Liver (tissue), 9 donors: ENCODE data around the gene MCF2L. TPM values are rescaled to one million over a fixed set of nuclear protein-coding genes. Genes with fewer than 3 reads are reported as not detected.

Experiments
- DNase-seq: peaks from one replicate; pipeline ENCODE4 v3.0.0-alpha.2; 2017; ENCODE audit warnings: low spot score
- H3K27ac ChIP-seq, 2 donors: one replicate each; pipeline ENCODE4 v1.7.0; 2013; ENCODE audit warnings: inconsistent platforms in 2 of 2, low read length in 2 of 2, control low read depth in 1 of 2, low read depth in 1 of 2, mild to moderate bottlenecking in 1 of 2
- H3K27me3 ChIP-seq, 4 donors: one replicate each; pipeline versions ENCODE4 v1.6.1 to v1.7.0; 2013; ENCODE audit warnings: low read length in 3 of 4, inconsistent platforms in 1 of 4, mild to moderate bottlenecking in 1 of 4, moderate library complexity in 1 of 4; ENCODE audit not compliant: control insufficient read depth in 4 of 4, insufficient read depth in 4 of 4
- H3K36me3 ChIP-seq, 4 donors: one replicate each; pipeline versions ENCODE4 v1.6.1 to v1.7.0; 2013; ENCODE audit warnings: low read length in 3 of 4, mild to moderate bottlenecking in 3 of 4, low read depth in 1 of 4, moderate library complexity in 1 of 4; ENCODE audit not compliant: control insufficient read depth in 4 of 4, insufficient read depth in 3 of 4
- H3K4me1 ChIP-seq, 4 donors: one replicate each; pipeline versions ENCODE4 v1.6.1 to v1.7.0; 2013; ENCODE audit warnings: low read length in 3 of 4, mild to moderate bottlenecking in 3 of 4, moderate library complexity in 1 of 4; ENCODE audit not compliant: control insufficient read depth in 4 of 4, insufficient read depth in 4 of 4
- H3K4me3 ChIP-seq, 3 donors: one replicate each; pipeline versions ENCODE4 v1.6.1 to v1.7.0; 2013; ENCODE audit warnings: low read length in 3 of 3, control low read depth in 1 of 3, low read depth in 1 of 3, mild to moderate bottlenecking in 1 of 3
- H3K9ac ChIP-seq, 2 donors: one replicate each; pipeline ENCODE4 v1.7.0; 2013; ENCODE audit warnings: low read length in 2 of 2, mild to moderate bottlenecking in 2 of 2, moderate library complexity in 2 of 2, control low read depth in 1 of 2, low read depth in 1 of 2
- H3K9me3 ChIP-seq, 4 donors: one replicate each; pipeline versions ENCODE4 v1.6.1 to v1.7.0; 2013; ENCODE audit warnings: low read length in 3 of 4; ENCODE audit not compliant: control insufficient read depth in 4 of 4
- ATF3 ChIP-seq: IDR thresholded peaks from 2 replicates; pipeline ENCODE4 v1.6.1; 2016; ENCODE audit warnings: antibody characterized with exemption
- CTCF ChIP-seq: fragments of 150-350 bp; IDR thresholded peaks from 2 replicates; pipeline ENCODE4 v1.5.1; 2017; ENCODE audit warnings: improper control_type of control experiment, low read depth, low read length; ENCODE audit not compliant: missing input control
- EGR1 ChIP-seq, 2 donors: IDR thresholded peaks; 2 replicates each; pipeline ENCODE4 v1.6.1; 2016 to 2018; ENCODE audit warnings: antibody characterized with exemption in 2 of 2, low read depth in 2 of 2
- FOXA1 ChIP-seq: IDR thresholded peaks from 2 replicates; pipeline ENCODE4 v1.6.1; 2016; ENCODE audit warnings: antibody characterized with exemption
- FOXA2 ChIP-seq: IDR thresholded peaks from 2 replicates; pipeline ENCODE4 v1.6.1; 2016; ENCODE audit warnings: antibody characterized with exemption
- GABPA ChIP-seq, 2 donors: IDR thresholded peaks in 1 of 2; conservative IDR thresholded peaks in 1 of 2; 2 replicates each; pipeline ENCODE4 v1.6.1; 2016; ENCODE audit warnings: antibody characterized with exemption in 2 of 2, mild to moderate bottlenecking in 1 of 2, moderate library complexity in 1 of 2
- HNF4A ChIP-seq, 2 donors: conservative IDR thresholded peaks; 2 replicates each; pipeline ENCODE4 v1.6.1; 2016; ENCODE audit warnings: antibody characterized with exemption in 2 of 2, mild to moderate bottlenecking in 2 of 2
- HNF4G ChIP-seq: IDR thresholded peaks from 2 replicates; pipeline ENCODE4 v1.6.1; 2016; ENCODE audit warnings: antibody characterized with exemption
- JUND ChIP-seq, 2 donors: IDR thresholded peaks; 2 replicates each; pipeline ENCODE4 v1.6.1; 2016; ENCODE audit warnings: antibody characterized with exemption in 2 of 2
- MAX ChIP-seq: IDR thresholded peaks from 2 replicates; pipeline ENCODE4 v1.6.1; 2016; ENCODE audit warnings: antibody characterized with exemption
- NR2F2 ChIP-seq: IDR thresholded peaks from 2 replicates; pipeline ENCODE4 v1.6.1; 2016; ENCODE audit warnings: antibody characterized with exemption
- RAD21 ChIP-seq, 2 donors: IDR thresholded peaks; 2 replicates each; pipeline ENCODE4 v1.6.1; 2016; ENCODE audit warnings: antibody characterized with exemption in 2 of 2, mild to moderate bottlenecking in 2 of 2
- RXRA ChIP-seq, 2 donors: IDR thresholded peaks; 2 replicates each; pipeline ENCODE4 v1.6.1; 2017 to 2018; ENCODE audit warnings: antibody characterized with exemption in 2 of 2, mild to moderate bottlenecking in 1 of 2
- SP1 ChIP-seq: IDR thresholded peaks from 2 replicates; pipeline ENCODE4 v1.6.1; 2018; ENCODE audit warnings: antibody characterized with exemption, mild to moderate bottlenecking
- TAF1 ChIP-seq: conservative IDR thresholded peaks from 2 replicates; pipeline ENCODE4 v1.6.1; 2016; ENCODE audit warnings: antibody characterized with exemption, mild to moderate bottlenecking
- YY1 ChIP-seq: IDR thresholded peaks from 2 replicates; pipeline ENCODE4 v1.6.1; 2016; ENCODE audit warnings: antibody characterized with exemption, mild to moderate bottlenecking
- ZBTB33 ChIP-seq: IDR thresholded peaks from 2 replicates; pipeline ENCODE4 v1.6.1; 2016; ENCODE audit warnings: antibody characterized with exemption
- WGBS: extraction: QIAGEN DNeasy Blood & Tissue Kit; methylation state at CpG from one replicate; pipeline ENCODE4 v1.1.7; 2013; 5-methylcytosine and 5-hydroxymethylcytosine counted together
- polyA plus RNA-seq, 2 donors: library from polyadenylated mRNA; stranded (reverse) in 1 of 2; unstranded in 1 of 2; fragments of 200-250 nt in 1 of 2; fragments of >200 nt in 1 of 2; fragmentation: Nextera tagmentation in 1 of 2; extraction: Ambion mirVana in 1 of 2; gene quantifications; one replicate each; pipeline versions ENCODE4 v1.2.1 to v1.2.3, GENCODE V29; 2013 to 2015
- total RNA-seq, 2 donors: library from RNA; depleted of rRNA; stranded (reverse); fragments of >200 nt; gene quantifications; one replicate each; pipeline ENCODE4 v1.2.3, GENCODE V29; 2014
- TF ChIP-seq, protein P1 (sequence below): IDR thresholded peaks from 2 replicates; pipeline ENCODE4 v1.6.1; 2016; ENCODE audit warnings: antibody characterized with exemption, mild to moderate bottlenecking
- donor health status: healthy.
- donor health status: healthy.
- donor health status: healthy.
- donor health status: healthy.
- donor health status: healthy.

MCF2L gene
- total and polyA plus RNA-seq, 4 donors: 2.9 to 12.8 (median 7.1) TPM

DNA sequence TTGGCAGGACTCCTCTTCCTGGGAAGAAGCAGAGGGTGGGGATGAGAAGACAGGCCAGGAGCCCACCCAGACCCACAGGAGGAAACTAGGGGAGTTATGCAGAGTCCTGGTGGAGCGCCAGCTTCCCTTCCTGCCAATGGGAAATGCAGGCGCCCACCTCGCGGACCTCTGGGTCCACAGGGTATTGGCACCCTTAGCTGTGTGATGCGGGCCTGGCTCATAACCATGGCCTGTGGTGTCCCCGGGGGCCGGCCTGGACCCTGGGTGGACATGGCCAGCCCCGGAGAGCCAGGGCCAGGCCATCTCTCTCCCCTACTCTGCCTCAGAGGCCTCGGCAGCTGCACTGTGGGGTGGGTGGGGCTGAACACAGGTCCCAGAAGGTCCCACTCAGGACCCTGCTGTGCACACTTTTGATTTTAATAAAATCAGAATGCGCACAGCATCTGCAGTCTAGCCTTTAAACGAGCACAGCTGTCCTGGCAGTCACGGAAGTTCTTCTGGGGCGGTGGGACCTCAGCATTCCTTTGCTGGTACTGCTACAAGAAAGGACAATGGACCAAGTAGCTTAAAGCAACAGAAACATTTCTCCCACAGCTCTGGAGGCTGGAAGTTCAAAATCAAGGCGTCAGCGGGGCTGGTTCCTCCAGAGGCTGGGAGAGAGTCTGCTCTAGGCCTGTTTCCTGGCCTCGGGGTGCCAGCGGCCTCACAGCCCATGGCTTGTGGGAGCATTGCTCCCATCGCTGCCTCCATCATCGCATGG, 155.4 kb downstream of the MCF2L start (continued):
- TF ChIP-seq CTCF: no peak
- TF ChIP-seq EGR1 (IDR thresholded peaks at IDR 0.05; ENCODE audit: low read depth in 2 of 2): no peak
- no peak for TF ChIP-seq JUND (IDR thresholded peaks at IDR 0.05)
- no peak for TF ChIP-seq ATF3
- no peak for TF ChIP-seq FOXA2

GRCh38 chr13:113125506-113126264, 156.7 kb downstream of the MCF2L start:
- H3K36me3 ChIP-seq: peaks cover 0 to 7% (median 2%) of the 10 kb centered on the region in 4 donors
- H3K4me3 ChIP-seq: no peak overlapping the region
- no peaks in the 10 kb centered on the region for H3K9me3 ChIP-seq
- H3K4me1 ChIP-seq: peaks cover 3 to 29% (median 18%) of the 10 kb centered on the region in 4 donors
- no peaks in the 10 kb centered on the region for H3K27me3 ChIP-seq
- no peak overlapping the region for H3K9ac ChIP-seq
- no peak for DNase-seq
- 95% methylated on average over 19 of the region's 19 CpGs for whole genome bisulfite sequencing
- TF ChIP-seq ATF3 (no peak), NR2F2 (no peak), SP1 (no peak), FOXA1 (no peak), YY1 (no peak), ZBTB33 (no peak), FOXA2 (no peak), TAF1 (no peak), HNF4A (conservative IDR thresholded peaks at IDR 0.05) (no peak), CTCF (no peak), HNF4G (no peak), GABPA (IDR thresholded peaks at IDR 0.05 in 1 of 2, conservative IDR thresholded peaks at IDR 0.05 in 1 of 2) (no peak), MAX (no peak), RXRA (IDR thresholded peaks at IDR 0.05) (no peak), RAD21 (IDR thresholded peaks at IDR 0.05) (no peak), JUND (IDR thresholded peaks at IDR 0.05) (no peak), EGR1 (IDR thresholded peaks at IDR 0.05; ENCODE audit: low read depth in 2 of 2) (no peak)
- TF ChIP-seq, protein P1, sequence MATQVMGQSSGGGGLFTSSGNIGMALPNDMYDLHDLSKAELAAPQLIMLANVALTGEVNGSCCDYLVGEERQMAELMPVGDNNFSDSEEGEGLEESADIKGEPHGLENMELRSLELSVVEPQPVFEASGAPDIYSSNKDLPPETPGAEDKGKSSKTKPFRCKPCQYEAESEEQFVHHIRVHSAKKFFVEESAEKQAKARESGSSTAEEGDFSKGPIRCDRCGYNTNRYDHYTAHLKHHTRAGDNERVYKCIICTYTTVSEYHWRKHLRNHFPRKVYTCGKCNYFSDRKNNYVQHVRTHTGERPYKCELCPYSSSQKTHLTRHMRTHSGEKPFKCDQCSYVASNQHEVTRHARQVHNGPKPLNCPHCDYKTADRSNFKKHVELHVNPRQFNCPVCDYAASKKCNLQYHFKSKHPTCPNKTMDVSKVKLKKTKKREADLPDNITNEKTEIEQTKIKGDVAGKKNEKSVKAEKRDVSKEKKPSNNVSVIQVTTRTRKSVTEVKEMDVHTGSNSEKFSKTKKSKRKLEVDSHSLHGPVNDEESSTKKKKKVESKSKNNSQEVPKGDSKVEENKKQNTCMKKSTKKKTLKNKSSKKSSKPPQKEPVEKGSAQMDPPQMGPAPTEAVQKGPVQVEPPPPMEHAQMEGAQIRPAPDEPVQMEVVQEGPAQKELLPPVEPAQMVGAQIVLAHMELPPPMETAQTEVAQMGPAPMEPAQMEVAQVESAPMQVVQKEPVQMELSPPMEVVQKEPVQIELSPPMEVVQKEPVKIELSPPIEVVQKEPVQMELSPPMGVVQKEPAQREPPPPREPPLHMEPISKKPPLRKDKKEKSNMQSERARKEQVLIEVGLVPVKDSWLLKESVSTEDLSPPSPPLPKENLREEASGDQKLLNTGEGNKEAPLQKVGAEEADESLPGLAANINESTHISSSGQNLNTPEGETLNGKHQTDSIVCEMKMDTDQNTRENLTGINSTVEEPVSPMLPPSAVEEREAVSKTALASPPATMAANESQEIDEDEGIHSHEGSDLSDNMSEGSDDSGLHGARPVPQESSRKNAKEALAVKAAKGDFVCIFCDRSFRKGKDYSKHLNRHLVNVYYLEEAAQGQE: no peak
- H3K27ac ChIP-seq: no peak overlapping the region
